ENCODE measurements around the gene DAB1.

GRCh38 chr1:57296726-57297250 is 127.1 kb downstream of the DAB1 start:
- TF ChIP-seq CTCF (IDR thresholded peaks at IDR 0.05), result no peak
- no peak for TF ChIP-seq EZH2phosphoT487 (IDR thresholded peaks at IDR 0.05)

Data from neural progenitor cell (in vitro differentiated cells).